Hepatocyte (in vitro differentiated cells): Measurements from ENCODE around the gene SYNDIG1. TPM values are rescaled to one million over a fixed set of nuclear protein-coding genes. Genes with fewer than 3 reads are reported as not detected.

Source experiments
- DNase-seq: peaks from one replicate; pipeline ENCODE4 v3.0.0-alpha.2; 2016; ENCODE audit warnings: low spot score
- H2AFZ ChIP-seq: fragments of 200-600 bp; sonication (generic); 2 replicates; pipeline ENCODE4 v1.6.0; 2016; ENCODE audit warnings: antibody characterized with exemption, mild to moderate bottlenecking
- H3K27ac ChIP-seq: fragments of 200-600 bp; sonication (generic); 2 replicates; pipeline ENCODE4 v1.5.1; 2016; ENCODE audit warnings: mild to moderate bottlenecking
- H3K27me3 ChIP-seq: fragments of 200-600 bp; sonication (generic); 2 replicates; pipeline ENCODE4 v1.6.1; 2016
- H3K36me3 ChIP-seq: fragments of 200-600 bp; sonication (generic); replicated peaks from 2 replicates; pipeline ENCODE4 v1.5.1; 2016; ENCODE audit warnings: low read depth; ENCODE audit not compliant: insufficient read depth
- H3K4me1 ChIP-seq: fragments of 200-600 bp; sonication (generic); 2 replicates; pipeline ENCODE4 v1.5.1; 2016; ENCODE audit warnings: mild to moderate bottlenecking, moderate library complexity; ENCODE audit not compliant: insufficient read depth
- H3K4me2 ChIP-seq: fragments of 200-600 bp; sonication (generic); 2 replicates; pipeline ENCODE4 v1.6.0; 2016
- H3K4me3 ChIP-seq: fragments of 200-600 bp; sonication (generic); 2 replicates; pipeline ENCODE4 v1.5.1; 2016; ENCODE audit warnings: mild to moderate bottlenecking
- H3K79me2 ChIP-seq: fragments of 200-600 bp; sonication (generic); 2 replicates; pipeline ENCODE4 v1.6.0; 2017; ENCODE audit warnings: mild to moderate bottlenecking
- H3K9me2 ChIP-seq: fragments of 200-600 bp; sonication (generic); replicated peaks from 2 replicates; pipeline ENCODE4 v1.6.0; 2017; ENCODE audit warnings: mild to moderate bottlenecking; ENCODE audit not compliant: insufficient read depth
- H3K9me3 ChIP-seq: fragments of 200-600 bp; sonication (generic); 2 replicates; pipeline ENCODE4 v1.5.1; 2016; ENCODE audit warnings: low read depth, mild to moderate bottlenecking
- H4K20me1 ChIP-seq: fragments of 200-600 bp; sonication (generic); 2 replicates; pipeline ENCODE4 v1.6.0; 2016; ENCODE audit warnings: mild to moderate bottlenecking; ENCODE audit not compliant: insufficient read depth, poor library complexity, severe bottlenecking
- CTCF ChIP-seq: fragments of 200-600 bp; sonication (generic); IDR thresholded peaks from 2 replicates; pipeline ENCODE4 v1.5.1; 2016; ENCODE audit warnings: antibody characterized with exemption, mild to moderate bottlenecking; ENCODE audit not compliant: poor library complexity
- EZH2 ChIP-seq: fragments of 200-600 bp; sonication (generic); IDR thresholded peaks from 2 replicates; pipeline ENCODE4 v1.6.1; 2016; ENCODE audit warnings: antibody characterized with exemption, mild to moderate bottlenecking, borderline replicate concordance
- EZH2phosphoT487 ChIP-seq: fragments of 200-600 bp; sonication (generic); IDR thresholded peaks from one replicate; pipeline ENCODE4 v1.6.1; 2018; ENCODE audit warnings: antibody characterized with exemption, mild to moderate bottlenecking, low read depth, moderate library complexity; ENCODE audit not compliant: unreplicated experiment, severe bottlenecking
- WGBS: methylation state at CpG from one replicate; pipeline ENCODE4 v1.1.6; 2016; ENCODE audit warnings: low lambda C conversion rate; ENCODE audit errors: missing lambda C conversion rate; 5-methylcytosine and 5-hydroxymethylcytosine counted together
- polyA plus RNA-seq: library from polyadenylated mRNA; unstranded; fragments of >200 nt; fragmentation: Nextera tagmentation; extraction: Ambion mirVana; gene quantifications from 2 replicates; pipeline ENCODE4 v1.2.1, GENCODE V29; 2016
- total RNA-seq: library from RNA; depleted of rRNA; stranded (reverse); fragments of >200 nt; gene quantifications from 2 replicates; pipeline ENCODE4 v1.2.3, GENCODE V29; 2014

The SYNDIG1 gene
- total and polyA plus RNA-seq, 2 experiments from 2014 or later: 1.5 to 2.3 TPM

GRCh38 chr20:24530131-24530680 is 60.8 kb downstream of the SYNDIG1 start:
- TF ChIP-seq EZH2phosphoT487: no peak
- no peaks in the 10 kb centered on the region for H3K4me1 ChIP-seq
- H3K36me3 ChIP-seq: no peaks in the 10 kb centered on the region
- no peaks in the 10 kb centered on the region for H3K9me3 ChIP-seq
- no peak overlapping the region for H3K4me2 ChIP-seq
- no peak for DNase-seq
- H3K9me2 ChIP-seq: no peaks in the 10 kb centered on the region
- no peak overlapping the region for H3K4me3 ChIP-seq
- H2AFZ ChIP-seq: no peak overlapping the region
- no peaks in the 10 kb centered on the region for H4K20me1 ChIP-seq
- WGBS: 100% methylated on average over 2 of the region's 2 CpGs
- H3K27me3 ChIP-seq: no peaks in the 10 kb centered on the region
- no peak overlapping the region for H3K27ac ChIP-seq
- H3K79me2 ChIP-seq: no peaks in the 10 kb centered on the region

DNA sequence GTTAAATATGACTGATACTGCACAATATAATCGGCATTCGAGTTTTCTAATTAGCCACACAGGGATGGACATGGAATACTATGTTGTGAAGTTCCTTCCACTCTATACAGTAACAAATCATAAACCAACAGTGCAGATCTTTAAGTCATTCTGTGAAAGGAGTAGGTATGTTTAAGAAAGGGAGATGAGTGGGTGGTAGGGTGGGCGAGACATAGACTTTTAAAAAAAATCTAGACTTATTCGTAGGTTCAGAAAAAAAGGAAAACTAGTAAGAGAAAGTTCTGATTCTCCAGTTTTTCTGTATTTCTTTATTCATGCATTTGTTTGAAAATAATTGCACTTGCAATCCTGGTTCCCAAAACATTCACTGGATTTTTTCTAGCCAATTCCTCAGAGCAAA is 61.8 kb downstream of the SYNDIG1 start:
- WGBS: 93% methylated on average over 4 of the region's 4 CpGs
- TF ChIP-seq EZH2phosphoT487 (no peak), EZH2 (no peak), CTCF (no peak)
- H3K9me2 ChIP-seq: no peaks in the 10 kb centered on the region

GRCh38 chr20:24531631-24532419 is 62.4 kb downstream of the SYNDIG1 start:
- no peak overlapping the region for H3K4me3 ChIP-seq
- H3K27ac ChIP-seq: no peak overlapping the region
- no peaks in the 10 kb centered on the region for H4K20me1 ChIP-seq
- H3K9me3 ChIP-seq: no peaks in the 10 kb centered on the region
- no peaks in the 10 kb centered on the region for H3K27me3 ChIP-seq
- H3K9me2 ChIP-seq: no peaks in the 10 kb centered on the region
- TF ChIP-seq CTCF (no peak), EZH2 (no peak), EZH2phosphoT487 (no peak)
- no peaks in the 10 kb centered on the region for H3K36me3 ChIP-seq
- DNase-seq: no peak
- no peaks in the 10 kb centered on the region for H3K79me2 ChIP-seq
- H3K4me2 ChIP-seq: no peak overlapping the region
- H3K4me1 ChIP-seq: no peaks in the 10 kb centered on the region
- WGBS: 88% methylated on average over 6 of the region's 6 CpGs
- H2AFZ ChIP-seq: no peak overlapping the region

More for the DNA sequence above, 61.8 kb downstream of the SYNDIG1 start:
- Histone ChIP-seq H3K27me3 (no peaks in the 10 kb centered on the region), H3K4me3 (no peak overlapping the region), H3K9me3 (no peaks in the 10 kb centered on the region), H3K36me3 (no peaks in the 10 kb centered on the region), H3K4me1 (no peaks in the 10 kb centered on the region), H4K20me1 (no peaks in the 10 kb centered on the region), H3K79me2 (no peaks in the 10 kb centered on the region), H2AFZ (no peak overlapping the region), H3K4me2 (no peak overlapping the region), H3K27ac (no peak overlapping the region)
- no peak for DNase-seq

- Histone ChIP-seq H3K4me1 (no peaks in the 10 kb centered on the region), H3K27me3 (no peaks in the 10 kb centered on the region), H3K9me3 (no peaks in the 10 kb centered on the region), H2AFZ (no peak overlapping the region), H4K20me1 (no peaks in the 10 kb centered on the region), H3K4me2 (no peak overlapping the region), H3K27ac (no peak overlapping the region), H3K4me3 (no peak overlapping the region), H3K79me2 (no peaks in the 10 kb centered on the region), H3K9me2 (no peaks in the 10 kb centered on the region), H3K36me3 (no peaks in the 10 kb centered on the region)
- no peak for TF ChIP-seq EZH2
- no peak for TF ChIP-seq EZH2phosphoT487
- no peak for TF ChIP-seq CTCF
- DNase-seq: no peak
- WGBS: 87% methylated on average over 8 of the region's 8 CpGs
Observed at GRCh38 chr20:24533449-24533848, 64.0 kb downstream of the SYNDIG1 start.
